AG10803 (cell line): ENCODE measurements around the gene VRK3.

Experiments used
- DNase-seq: peaks from one replicate; pipeline ENCODE4 v3.0.0; 2010; ENCODE audit warnings: low read depth
- H3K4me3 ChIP-seq: 2 replicates; pipeline ENCODE4 v1.5.1; 2011; ENCODE audit warnings: mild to moderate bottlenecking, low read length, control low read depth
- TF ChIP-seq, protein P1 (sequence below): conservative IDR thresholded peaks from 2 replicates; pipeline ENCODE4 v1.5.1; 2011; ENCODE audit warnings: mild to moderate bottlenecking, low read length, control low read depth, inconsistent platforms

VRK3 gene

DNA sequence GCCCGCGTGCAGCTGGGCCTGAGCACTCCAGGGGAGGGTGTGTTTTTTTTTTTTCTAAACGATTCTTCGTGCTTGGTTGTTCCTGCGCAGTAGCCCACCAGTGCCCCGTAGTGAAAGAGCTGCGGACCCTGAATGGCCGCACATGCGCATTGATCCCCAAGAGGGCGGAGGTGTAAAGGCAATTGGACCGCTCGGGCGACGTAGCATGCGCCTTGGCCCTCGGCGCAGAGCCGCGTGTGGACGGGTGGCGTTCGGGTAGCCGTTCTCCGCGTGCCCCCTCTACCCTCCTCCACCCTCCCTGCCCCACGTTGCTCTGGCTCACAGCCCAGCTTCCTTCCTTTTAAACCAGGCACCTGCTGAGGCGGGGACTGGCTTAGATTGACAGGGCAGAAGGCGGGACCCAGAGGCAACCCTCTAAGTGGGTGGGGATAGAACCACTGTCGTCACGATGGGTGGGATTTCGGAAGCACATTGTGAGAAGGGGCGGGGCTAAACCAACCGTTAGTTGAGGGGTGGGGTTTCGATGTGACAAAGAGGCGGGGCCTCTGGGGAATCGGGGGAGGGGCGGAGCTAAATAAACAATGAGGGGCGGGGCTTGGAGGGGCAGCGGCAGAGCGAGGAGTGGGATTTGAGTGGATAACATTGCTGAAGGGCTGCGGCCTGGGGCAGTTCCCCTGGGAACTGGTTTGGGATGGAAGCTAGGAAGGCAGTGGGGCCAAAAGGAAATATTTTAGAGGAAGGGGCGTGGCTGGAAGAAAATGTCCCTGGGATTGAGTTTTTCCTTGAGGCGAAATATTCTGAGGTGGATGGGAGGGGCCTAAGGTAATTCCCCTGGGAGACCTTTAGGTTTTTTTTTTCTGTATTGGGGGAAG, 95.3 kb downstream of the VRK3 start:
- peak overlapping the region; percentile 92 for H3K4me3 ChIP-seq
- peak; percentile 95 for DNase-seq
- TF ChIP-seq, protein P1, sequence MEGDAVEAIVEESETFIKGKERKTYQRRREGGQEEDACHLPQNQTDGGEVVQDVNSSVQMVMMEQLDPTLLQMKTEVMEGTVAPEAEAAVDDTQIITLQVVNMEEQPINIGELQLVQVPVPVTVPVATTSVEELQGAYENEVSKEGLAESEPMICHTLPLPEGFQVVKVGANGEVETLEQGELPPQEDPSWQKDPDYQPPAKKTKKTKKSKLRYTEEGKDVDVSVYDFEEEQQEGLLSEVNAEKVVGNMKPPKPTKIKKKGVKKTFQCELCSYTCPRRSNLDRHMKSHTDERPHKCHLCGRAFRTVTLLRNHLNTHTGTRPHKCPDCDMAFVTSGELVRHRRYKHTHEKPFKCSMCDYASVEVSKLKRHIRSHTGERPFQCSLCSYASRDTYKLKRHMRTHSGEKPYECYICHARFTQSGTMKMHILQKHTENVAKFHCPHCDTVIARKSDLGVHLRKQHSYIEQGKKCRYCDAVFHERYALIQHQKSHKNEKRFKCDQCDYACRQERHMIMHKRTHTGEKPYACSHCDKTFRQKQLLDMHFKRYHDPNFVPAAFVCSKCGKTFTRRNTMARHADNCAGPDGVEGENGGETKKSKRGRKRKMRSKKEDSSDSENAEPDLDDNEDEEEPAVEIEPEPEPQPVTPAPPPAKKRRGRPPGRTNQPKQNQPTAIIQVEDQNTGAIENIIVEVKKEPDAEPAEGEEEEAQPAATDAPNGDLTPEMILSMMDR = no peak

DNA sequence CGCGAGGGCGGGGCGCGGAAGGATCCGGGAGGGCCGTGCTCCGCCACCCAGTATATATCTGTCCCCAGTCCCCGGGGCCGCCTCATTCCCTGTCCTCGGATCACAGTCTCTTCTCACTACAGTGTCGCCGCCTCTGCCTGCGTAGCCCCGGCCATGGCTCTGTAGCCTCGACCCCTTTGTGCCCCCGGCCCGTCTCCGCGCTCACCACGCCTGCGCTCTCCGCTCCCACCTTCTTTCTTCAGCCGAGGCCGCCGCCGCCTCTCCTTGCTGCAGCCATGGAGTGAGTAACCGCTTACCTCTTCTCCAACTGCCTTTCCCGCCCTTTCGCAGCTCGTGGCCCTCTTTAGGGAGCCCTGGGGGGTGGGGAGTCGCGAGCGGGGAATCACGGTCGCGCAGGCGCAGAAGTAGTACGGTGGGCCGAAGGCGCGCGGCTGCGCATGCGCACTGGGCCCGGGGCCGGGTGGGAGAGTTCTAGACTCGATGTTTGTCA, 96.0 kb downstream of the VRK3 start, which contains the start of the genes ATF5 and NUP62:
Gene ATF5 (plus strand): TSS at position 85 of the 490 bp plus-strand sequence. CDS start 1,646 bp downstream, outside the sequence.
Gene NUP62 (minus strand): TSS at position 384 of the 490 bp plus-strand sequence. CDS start 19,697 bp downstream, outside the sequence.
- peak within 1 kb of the TSS; percentile 92 for H3K4me3 ChIP-seq

DNA sequence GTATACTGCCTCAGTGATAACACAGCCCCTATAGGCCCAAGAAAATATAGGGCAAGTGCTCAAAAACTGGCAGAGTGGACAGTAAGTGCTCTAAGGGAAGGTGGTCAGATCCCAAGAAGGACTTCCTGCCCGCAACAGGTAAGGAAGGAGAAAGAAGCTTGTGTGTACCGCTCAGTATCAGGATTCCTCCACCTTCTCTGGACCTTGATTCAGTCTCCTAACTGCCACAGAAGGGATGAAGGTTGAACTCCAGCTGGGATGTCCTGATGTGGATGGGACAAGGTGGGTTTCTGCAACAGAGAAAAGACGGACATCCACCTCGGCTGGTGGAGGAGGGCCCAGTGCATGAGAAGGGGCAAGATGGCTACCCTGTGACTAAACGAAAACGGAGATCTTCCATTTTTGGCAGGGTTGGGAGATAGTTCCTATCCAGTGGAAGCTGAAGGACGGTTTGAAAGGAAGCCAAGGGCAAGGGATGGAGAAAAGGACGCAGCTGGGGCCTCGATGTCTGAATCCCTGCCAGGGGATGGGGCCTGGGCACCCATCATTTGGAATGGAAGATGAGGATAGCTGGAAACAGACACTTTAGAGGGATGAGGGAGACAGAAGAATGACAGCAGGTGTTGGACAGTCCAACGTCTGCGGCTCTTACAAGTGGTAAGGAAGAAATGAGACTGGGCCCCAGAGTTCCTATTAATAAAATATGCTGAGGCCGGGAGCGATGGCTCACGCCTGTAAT, 97.5 kb downstream of the VRK3 start:
- TF ChIP-seq, protein P1 = no peak
- peak overlapping the region; percentile 12; the same call in 1 of the 2 replicates for H3K4me3 ChIP-seq
- no peak for DNase-seq

More for the DNA sequence above, 96.0 kb downstream of the VRK3 start, which contains the start of the genes ATF5 and NUP62:
- TF ChIP-seq, protein P1 = no peak
- DNase-seq = peak; percentile 72

DNA sequence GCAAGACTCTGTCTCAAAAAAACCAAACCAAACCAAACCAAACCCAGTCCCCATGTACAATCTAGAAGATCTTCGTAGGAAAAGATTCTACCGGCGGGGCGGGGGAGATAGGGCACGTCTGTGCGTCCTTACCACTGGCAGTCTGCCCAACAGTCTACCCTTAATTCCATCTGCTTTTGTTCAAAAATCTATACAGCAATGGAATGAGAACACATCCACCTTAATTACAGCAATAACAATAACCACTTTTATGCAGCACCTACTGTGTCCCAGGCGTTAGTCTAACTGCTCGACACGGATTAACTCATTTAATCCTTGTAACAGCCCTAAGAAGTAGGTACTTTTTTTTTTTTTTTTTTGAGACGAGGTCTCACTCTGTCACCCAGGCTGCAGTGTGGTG, 98.7 kb downstream of the VRK3 start:
- no peak overlapping the region for H3K4me3 ChIP-seq
- TF ChIP-seq, protein P1 = no peak
- DNase-seq = no peak
